Measurements from ENCODE around the gene TEX55. TPM values are rescaled to one million over a fixed set of nuclear protein-coding genes. Genes with fewer than 3 reads are reported as not detected.

Gene TEX55
- total and polyA plus RNA-seq, 8 donors, result not detected

DNA sequence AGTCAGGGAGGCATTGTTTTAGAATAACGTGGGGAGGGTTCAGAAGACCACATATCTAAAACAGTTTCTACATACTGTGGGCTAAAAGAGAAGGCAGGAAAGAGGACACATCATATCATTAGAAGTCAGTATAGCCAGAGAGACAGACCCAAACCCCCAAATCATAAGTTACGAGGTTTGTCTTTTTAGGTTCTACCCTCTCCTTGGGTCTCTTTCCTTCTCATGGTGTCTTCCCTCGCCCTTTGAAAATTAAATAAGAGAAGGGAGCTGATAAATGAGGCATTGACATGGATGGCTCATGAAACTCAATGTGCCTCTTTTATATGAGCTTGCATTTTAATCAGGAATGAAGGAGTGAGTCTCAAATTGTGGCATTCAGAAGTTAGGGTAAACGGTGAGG, 30.8 kb downstream of the TEX55 start:
- ATAC-seq (no peak), DNase-seq (no peak)
- intact Hi-C loops (cut with DNase I), result no loop called here
- Histone ChIP-seq H3K27ac (no peak overlapping the region), H3K4me3 (no peak overlapping the region), H3K9me3 (no peaks in the 10 kb centered on the region), H3K4me1 (no peaks in the 10 kb centered on the region), H3K27me3 (peaks cover 0 to 6% of the 10 kb centered on the region in 2 donors), H3K36me3 (no peaks in the 10 kb centered on the region)
- TF ChIP-seq, protein P1, sequence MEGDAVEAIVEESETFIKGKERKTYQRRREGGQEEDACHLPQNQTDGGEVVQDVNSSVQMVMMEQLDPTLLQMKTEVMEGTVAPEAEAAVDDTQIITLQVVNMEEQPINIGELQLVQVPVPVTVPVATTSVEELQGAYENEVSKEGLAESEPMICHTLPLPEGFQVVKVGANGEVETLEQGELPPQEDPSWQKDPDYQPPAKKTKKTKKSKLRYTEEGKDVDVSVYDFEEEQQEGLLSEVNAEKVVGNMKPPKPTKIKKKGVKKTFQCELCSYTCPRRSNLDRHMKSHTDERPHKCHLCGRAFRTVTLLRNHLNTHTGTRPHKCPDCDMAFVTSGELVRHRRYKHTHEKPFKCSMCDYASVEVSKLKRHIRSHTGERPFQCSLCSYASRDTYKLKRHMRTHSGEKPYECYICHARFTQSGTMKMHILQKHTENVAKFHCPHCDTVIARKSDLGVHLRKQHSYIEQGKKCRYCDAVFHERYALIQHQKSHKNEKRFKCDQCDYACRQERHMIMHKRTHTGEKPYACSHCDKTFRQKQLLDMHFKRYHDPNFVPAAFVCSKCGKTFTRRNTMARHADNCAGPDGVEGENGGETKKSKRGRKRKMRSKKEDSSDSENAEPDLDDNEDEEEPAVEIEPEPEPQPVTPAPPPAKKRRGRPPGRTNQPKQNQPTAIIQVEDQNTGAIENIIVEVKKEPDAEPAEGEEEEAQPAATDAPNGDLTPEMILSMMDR (IDR thresholded peaks at IDR 0.05), result no peak

GRCh38 chr3:119177321-119177720, 31.4 kb downstream of the TEX55 start:
- Histone ChIP-seq H3K36me3 (no peaks in the 10 kb centered on the region), H3K4me3 (no peak overlapping the region), H3K27me3 (peaks cover 0 to 6% of the 10 kb centered on the region in 2 donors), H3K9me3 (no peaks in the 10 kb centered on the region), H3K4me1 (no peaks in the 10 kb centered on the region), H3K27ac (no peak overlapping the region)
- intact Hi-C loops (cut with DNase I), result no loop called here
- ATAC-seq (no peak), DNase-seq (no peak)
- TF ChIP-seq, protein P1 (IDR thresholded peaks at IDR 0.05), result no peak

- TF ChIP-seq, protein P1 (IDR thresholded peaks at IDR 0.05), result no peak
- no peak for DNase-seq
- H3K27me3 ChIP-seq, result no peaks in the 10 kb centered on the region
- H3K4me3 ChIP-seq, result no peak overlapping the region
- H3K27ac ChIP-seq, result no peak overlapping the region
- intact Hi-C loops (cut with DNase I), result no loop called here
- no peaks in the 10 kb centered on the region for H3K9me3 ChIP-seq
- no peaks in the 10 kb centered on the region for H3K36me3 ChIP-seq
- no peaks in the 10 kb centered on the region for H3K4me1 ChIP-seq
- no peak for ATAC-seq
Observed at GRCh38 chr3:119181765-119182164, 35.8 kb downstream of the TEX55 start.

- ATAC-seq (no peak), DNase-seq (no peak)
- Histone ChIP-seq H3K36me3 (no peaks in the 10 kb centered on the region), H3K4me1 (no peaks in the 10 kb centered on the region), H3K27ac (no peak overlapping the region), H3K9me3 (no peaks in the 10 kb centered on the region), H3K27me3 (no peaks in the 10 kb centered on the region), H3K4me3 (no peak overlapping the region)
- intact Hi-C loops (cut with DNase I), result no loop called here
- TF ChIP-seq, protein P1 (IDR thresholded peaks at IDR 0.05), result no peak
Observed at GRCh38 chr3:119184111-119184510, 38.1 kb downstream of the TEX55 start.

GRCh38 chr3:119184796-119185570, 39.0 kb downstream of the TEX55 start:
- H3K4me1 ChIP-seq, result no peaks in the 10 kb centered on the region
- no peak overlapping the region for H3K4me3 ChIP-seq
- no peak overlapping the region for H3K27ac ChIP-seq
- no peaks in the 10 kb centered on the region for H3K36me3 ChIP-seq
- H3K27me3 ChIP-seq, result no peaks in the 10 kb centered on the region
- DNase-seq, result no peak
- ATAC-seq, result no peak
- intact Hi-C loops (cut with DNase I), result no loop called here
- H3K9me3 ChIP-seq, result no peaks in the 10 kb centered on the region
- TF ChIP-seq, protein P1 (IDR thresholded peaks at IDR 0.05), result no peak
